ENCODE results near the gene FKBP8. TPM values are rescaled to one million over a fixed set of nuclear protein-coding genes. Genes with fewer than 3 reads are reported as not detected.

Gene FKBP8
- total RNA-seq, 1 donor from 2014 or later, result 175 TPM

DNA sequence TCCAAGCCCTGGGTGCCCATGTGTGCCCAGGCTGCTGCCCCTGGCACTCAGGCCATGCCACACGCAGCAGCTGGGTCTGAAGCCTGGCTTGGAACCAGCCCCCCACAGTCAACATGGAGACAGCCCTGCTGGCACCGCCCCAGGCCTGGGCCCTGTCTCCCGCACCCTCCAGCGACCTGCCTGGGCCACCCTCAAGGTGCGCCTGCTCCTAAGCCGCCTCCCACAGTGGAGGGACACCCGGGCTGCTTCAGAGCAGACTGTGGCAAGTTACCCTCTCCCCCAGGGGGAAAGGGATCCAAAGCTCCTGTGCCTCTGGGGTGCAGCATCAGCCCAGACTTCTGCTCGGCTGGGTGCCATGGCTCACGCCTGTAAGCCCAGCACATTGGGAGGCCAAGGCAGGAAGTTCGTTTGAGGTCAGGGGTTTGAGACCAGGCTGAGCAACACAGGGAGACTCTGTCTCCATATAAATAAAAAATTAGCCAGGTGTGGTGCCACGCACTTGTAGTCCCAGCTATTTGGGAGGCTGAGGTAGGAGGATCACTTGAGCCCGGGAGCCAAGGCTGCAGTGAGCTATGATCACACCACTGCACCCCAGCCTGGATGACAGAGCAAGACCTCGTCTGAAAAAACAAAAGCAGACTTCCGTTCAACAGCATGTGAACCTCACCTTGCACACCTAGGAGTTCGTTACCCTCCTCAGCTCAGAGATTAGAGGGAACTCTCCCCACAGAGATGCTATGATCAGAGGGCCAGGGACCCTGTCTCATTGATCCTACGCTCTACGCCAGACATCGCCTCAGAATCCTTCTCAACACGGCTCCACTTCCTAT lies 37.1 kb downstream of the FKBP8 start:
- TF ChIP-seq, protein P1, sequence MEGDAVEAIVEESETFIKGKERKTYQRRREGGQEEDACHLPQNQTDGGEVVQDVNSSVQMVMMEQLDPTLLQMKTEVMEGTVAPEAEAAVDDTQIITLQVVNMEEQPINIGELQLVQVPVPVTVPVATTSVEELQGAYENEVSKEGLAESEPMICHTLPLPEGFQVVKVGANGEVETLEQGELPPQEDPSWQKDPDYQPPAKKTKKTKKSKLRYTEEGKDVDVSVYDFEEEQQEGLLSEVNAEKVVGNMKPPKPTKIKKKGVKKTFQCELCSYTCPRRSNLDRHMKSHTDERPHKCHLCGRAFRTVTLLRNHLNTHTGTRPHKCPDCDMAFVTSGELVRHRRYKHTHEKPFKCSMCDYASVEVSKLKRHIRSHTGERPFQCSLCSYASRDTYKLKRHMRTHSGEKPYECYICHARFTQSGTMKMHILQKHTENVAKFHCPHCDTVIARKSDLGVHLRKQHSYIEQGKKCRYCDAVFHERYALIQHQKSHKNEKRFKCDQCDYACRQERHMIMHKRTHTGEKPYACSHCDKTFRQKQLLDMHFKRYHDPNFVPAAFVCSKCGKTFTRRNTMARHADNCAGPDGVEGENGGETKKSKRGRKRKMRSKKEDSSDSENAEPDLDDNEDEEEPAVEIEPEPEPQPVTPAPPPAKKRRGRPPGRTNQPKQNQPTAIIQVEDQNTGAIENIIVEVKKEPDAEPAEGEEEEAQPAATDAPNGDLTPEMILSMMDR (conservative IDR thresholded peaks at IDR 0.05), result no peak
- Mint-ChIP-seq H3K27me3 (ENCODE audit: low read depth) (no peaks in the 10 kb centered on the region), H3K27ac (ENCODE audit: unreplicated experiment) (no peak overlapping the region), H3K4me1 (peaks cover 20% of the 10 kb centered on the region), H3K4me3 (no peak overlapping the region), H3K9me3 (no peaks in the 10 kb centered on the region), H3K36me3 (ENCODE audit: low read depth) (no peaks in the 10 kb centered on the region)
- no peak for DNase-seq (ENCODE audit: low read depth, low spot score)

DNA sequence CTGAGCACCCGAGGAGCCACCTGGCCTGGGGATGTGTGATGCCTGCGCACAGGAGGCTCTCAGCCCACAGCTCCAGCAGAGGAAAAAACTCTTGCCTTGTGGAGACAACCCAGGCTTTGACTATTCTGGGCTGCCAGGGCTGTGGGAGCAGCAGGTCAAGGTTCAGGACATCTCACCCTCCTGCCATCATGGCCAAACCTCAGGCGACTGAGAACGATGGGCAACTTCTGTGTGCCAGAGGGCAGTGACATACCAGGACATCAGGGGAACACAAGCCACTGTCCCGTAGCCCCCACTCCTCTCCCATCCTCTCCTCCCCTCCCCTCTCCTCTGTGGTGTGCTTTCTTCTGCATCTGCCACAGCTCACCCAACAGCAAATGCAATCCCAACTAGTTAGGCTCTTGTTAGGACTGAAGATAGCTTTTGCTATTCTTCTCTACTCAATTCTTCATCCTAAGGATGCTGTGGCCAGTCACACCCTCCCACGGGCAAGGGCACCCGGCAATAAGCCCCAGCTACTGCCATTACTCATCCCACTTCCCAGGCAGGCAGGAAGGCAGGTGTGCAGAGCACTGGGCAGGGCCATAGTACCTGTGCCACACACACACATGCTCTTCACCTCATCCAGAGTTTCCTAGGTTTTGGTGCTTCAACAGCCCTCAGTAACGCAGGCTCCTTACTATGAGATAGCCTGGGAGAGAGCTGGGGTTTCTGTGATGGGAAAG lies 38.3 kb downstream of the FKBP8 start:
- Mint-ChIP-seq H3K36me3 (ENCODE audit: low read depth) (no peaks in the 10 kb centered on the region), H3K4me1 (peaks cover 28% of the 10 kb centered on the region), H3K4me3 (no peak overlapping the region), H3K27me3 (ENCODE audit: low read depth) (no peaks in the 10 kb centered on the region), H3K27ac (ENCODE audit: unreplicated experiment) (no peak overlapping the region), H3K9me3 (no peaks in the 10 kb centered on the region)
- TF ChIP-seq, protein P1 (conservative IDR thresholded peaks at IDR 0.05), result no peak
- DNase-seq (ENCODE audit: low read depth, low spot score), result no peak

DNA sequence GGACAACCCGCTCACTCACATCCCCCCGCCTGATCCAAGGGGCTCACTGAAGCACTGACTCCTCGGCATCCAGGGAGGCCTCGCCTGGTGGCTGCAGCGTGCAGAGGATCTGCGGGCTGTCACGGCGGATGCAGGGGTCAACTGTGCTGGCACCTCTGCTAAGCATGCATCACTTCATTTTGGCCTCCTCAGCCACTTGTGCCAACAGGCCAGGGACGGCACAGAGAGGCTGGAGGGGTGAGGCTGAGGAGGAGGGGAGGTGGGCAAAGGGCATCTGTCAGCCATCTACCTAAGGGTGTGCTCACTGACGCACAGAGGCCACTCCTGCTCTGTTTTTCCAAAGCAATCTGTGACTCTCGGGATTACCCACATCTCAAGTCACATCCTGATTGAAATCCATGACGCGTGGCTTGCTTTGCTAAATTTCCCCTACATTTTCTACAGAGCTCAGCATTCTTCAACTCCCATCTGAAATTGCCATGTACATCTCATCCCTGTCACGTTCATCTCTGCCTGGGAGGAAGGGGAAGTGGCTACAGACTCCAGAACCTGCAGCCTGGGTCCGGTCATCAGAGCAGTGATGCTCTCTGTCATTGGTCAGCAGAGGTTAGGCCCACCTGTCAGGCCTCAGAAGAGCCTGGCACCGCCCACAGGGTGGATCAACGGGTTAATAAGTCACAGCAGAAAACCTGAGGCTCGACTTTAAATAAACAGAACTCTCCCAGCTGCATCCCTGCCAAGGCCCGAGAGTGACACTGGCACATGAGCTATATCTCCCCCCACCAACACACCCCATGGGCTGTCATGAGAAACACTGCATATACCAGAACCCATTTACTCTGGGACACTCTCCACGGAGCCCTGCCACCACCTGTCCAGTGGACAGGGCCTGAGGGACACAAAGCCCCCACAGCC lies 39.1 kb downstream of the FKBP8 start:
- H3K27ac Mint-ChIP-seq (ENCODE audit: unreplicated experiment), result peak overlapping the region; percentile 81
- no peaks in the 10 kb centered on the region for H3K27me3 Mint-ChIP-seq (ENCODE audit: low read depth)
- H3K36me3 Mint-ChIP-seq (ENCODE audit: low read depth), result no peaks in the 10 kb centered on the region
- H3K4me1 Mint-ChIP-seq, result peaks cover 28% of the 10 kb centered on the region
- no peaks in the 10 kb centered on the region for H3K9me3 Mint-ChIP-seq
- DNase-seq (ENCODE audit: low read depth, low spot score), result no peak
- no peak overlapping the region for H3K4me3 Mint-ChIP-seq
- TF ChIP-seq, protein P1 (conservative IDR thresholded peaks at IDR 0.05), result no peak

DNA sequence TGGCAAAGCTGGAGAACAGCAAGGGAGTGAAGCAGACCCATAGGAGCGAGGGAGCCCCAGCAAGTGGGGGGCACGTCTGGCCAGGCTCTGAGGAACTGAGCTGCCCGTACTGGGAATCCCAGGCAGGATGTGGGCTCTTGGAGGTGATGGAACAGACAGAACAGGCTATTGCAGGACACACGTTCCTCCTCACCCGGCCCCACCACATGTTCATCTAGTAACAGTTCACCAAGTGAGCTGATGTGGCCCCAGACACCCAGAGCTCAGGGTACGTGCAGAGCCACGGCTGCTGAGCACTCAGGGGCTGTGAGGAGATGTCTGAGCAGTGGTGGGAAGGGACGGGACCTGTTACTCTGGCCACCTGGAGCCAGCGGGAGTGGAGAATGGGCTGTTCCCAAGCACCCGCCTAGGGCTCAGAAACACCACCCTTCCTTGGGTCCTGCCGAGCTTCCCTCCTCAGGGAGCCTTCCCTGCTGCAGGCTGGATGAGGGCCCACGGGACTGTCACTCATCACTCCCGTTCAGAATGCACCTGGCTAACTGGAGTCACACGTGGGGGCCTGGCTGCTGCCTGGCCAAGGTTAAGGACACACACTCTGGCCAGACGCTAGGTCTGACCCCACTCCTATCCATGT lies 39.9 kb downstream of the FKBP8 start:
- H3K27ac Mint-ChIP-seq (ENCODE audit: unreplicated experiment), result no peak overlapping the region
- peaks cover 28% of the 10 kb centered on the region for H3K4me1 Mint-ChIP-seq
- no peaks in the 10 kb centered on the region for H3K9me3 Mint-ChIP-seq
- no peaks in the 10 kb centered on the region for H3K27me3 Mint-ChIP-seq (ENCODE audit: low read depth)
- H3K36me3 Mint-ChIP-seq (ENCODE audit: low read depth), result no peaks in the 10 kb centered on the region
- TF ChIP-seq, protein P1 (conservative IDR thresholded peaks at IDR 0.05), result no peak
- no peak for DNase-seq (ENCODE audit: low read depth, low spot score)
- H3K4me3 Mint-ChIP-seq, result no peak overlapping the region

Data from neural crest cell (in vitro differentiated cells).